ENCODE measurements around the gene SUGCT. TPM values are rescaled to one million over a fixed set of nuclear protein-coding genes. Genes with fewer than 3 reads are reported as not detected.

SUGCT gene
- total and polyA plus RNA-seq, 2 of the 13 experiments (the other 11 are each of a cell fraction or from before 2014, with no cell fraction given), result 10.1 to 22.2 TPM

DNA sequence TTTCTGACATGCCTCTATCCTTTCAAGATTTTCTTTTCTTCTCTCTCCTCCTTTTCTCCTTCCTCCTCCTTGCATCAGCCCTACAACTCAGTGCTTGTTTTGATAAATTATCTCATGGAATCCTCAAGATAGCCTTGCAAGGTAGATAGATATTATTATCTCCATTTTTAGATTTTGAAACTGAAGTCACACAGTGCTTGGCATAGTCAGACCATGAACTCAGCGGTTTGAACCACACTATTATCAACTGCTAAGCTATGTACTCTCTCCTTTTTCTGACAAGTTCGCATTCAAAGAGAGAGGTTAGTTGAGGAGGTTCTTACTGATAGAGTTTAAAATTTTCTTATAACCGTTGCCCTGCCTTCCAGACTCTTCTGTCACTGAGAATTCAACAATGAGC is 79.1 kb downstream of the SUGCT start:
- Histone ChIP-seq H3K79me2 (ENCODE audit: insufficient read depth, low read length) (no peaks in the 10 kb centered on the region), H3K36me3 (replicated peaks in 1 of 2; ENCODE audit: control insufficient read depth in 1 of 2, insufficient read depth in 2 of 2, low read length in 2 of 2) (no peaks in the 10 kb centered on the region; a peak in 1 of 5 replicates), H3K4me2 (ENCODE audit: low read depth, low read length) (no peak overlapping the region), H3K4me3 (replicated peaks in 1 of 3; ENCODE audit: insufficient read depth in 1 of 3, low read depth in 2 of 3, low read length in 3 of 3) (no peak overlapping the region), H2AFZ (ENCODE audit: low read length) (no peak overlapping the region), H4K20me1 (ENCODE audit: insufficient read depth, low read length) (no peaks in the 10 kb centered on the region), H3K9me3 (ENCODE audit: low read length) (no peaks in the 10 kb centered on the region), H3K4me1 (ENCODE audit: insufficient read depth, low read length) (no peaks in the 10 kb centered on the region), H3K27me3 (ENCODE audit: control insufficient read depth in 1 of 2, insufficient read depth in 2 of 2, low read length in 2 of 2) (no peaks in the 10 kb centered on the region), H3K27ac (ENCODE audit: extremely low read length, insufficient read depth, low read length) (no peak overlapping the region), H3K9ac (ENCODE audit: insufficient read depth, low read depth, low read length) (no peak overlapping the region)
- in situ Hi-C loops (cut with HindIII; ENCODE audit: extremely low pct_ligation_motif_present, low pct_unique_long_range_greater_than_20kb), result no loop called here
- WGBS (ENCODE audit: low lambda C conversion rate), result 95% methylated on average over 3 of the region's 3 CpGs
- ATAC-seq (no peak), FAIRE-seq (no peak), DNase-seq (ENCODE audit: low spot score) (no peak)
- intact Hi-C loops (cut with micrococcal nuclease; ENCODE audit: unreplicated experiment), result no loop called here
- BruUV-seq (replicated peaks), result no TSS peak
- ChIA-PET POLR2A (no interaction called here), CTCF (ENCODE audit: low intra/inter-chr PET ratio, low total read pairs) (no interaction called here)
- TF ChIP-seq KLF13 (CRISPR knock-in tag; IDR thresholded peaks at IDR 0.05) (no peak), FOXO1 (CRISPR knock-in tag; IDR thresholded peaks at IDR 0.05) (no peak), CENPT (CRISPR knock-in tag; IDR thresholded peaks at IDR 0.05; ENCODE audit: low read depth) (no peak), KDM5B (CRISPR knock-in tag; IDR thresholded peaks at IDR 0.05; ENCODE audit: borderline replicate concordance) (no peak), ZNF12 (CRISPR knock-in tag; IDR thresholded peaks at IDR 0.05) (no peak), CCDC6 (CRISPR knock-in tag; IDR thresholded peaks at IDR 0.05) (no peak), PITX1 (CRISPR knock-in tag; IDR thresholded peaks at IDR 0.05) (no peak), CEBPB (IDR thresholded peaks at IDR 0.05; ENCODE audit: borderline replicate concordance, low read depth, low read length) (no peak), ZNF160 (CRISPR knock-in tag; IDR thresholded peaks at IDR 0.05) (no peak), ZNF205 (CRISPR knock-in tag; IDR thresholded peaks at IDR 0.05) (no peak), PTBP1 (IDR thresholded peaks at IDR 0.05; ENCODE audit: low read depth, low read length, poor library complexity, severe bottlenecking) (no peak)
- TF ChIP-seq, protein P1, sequence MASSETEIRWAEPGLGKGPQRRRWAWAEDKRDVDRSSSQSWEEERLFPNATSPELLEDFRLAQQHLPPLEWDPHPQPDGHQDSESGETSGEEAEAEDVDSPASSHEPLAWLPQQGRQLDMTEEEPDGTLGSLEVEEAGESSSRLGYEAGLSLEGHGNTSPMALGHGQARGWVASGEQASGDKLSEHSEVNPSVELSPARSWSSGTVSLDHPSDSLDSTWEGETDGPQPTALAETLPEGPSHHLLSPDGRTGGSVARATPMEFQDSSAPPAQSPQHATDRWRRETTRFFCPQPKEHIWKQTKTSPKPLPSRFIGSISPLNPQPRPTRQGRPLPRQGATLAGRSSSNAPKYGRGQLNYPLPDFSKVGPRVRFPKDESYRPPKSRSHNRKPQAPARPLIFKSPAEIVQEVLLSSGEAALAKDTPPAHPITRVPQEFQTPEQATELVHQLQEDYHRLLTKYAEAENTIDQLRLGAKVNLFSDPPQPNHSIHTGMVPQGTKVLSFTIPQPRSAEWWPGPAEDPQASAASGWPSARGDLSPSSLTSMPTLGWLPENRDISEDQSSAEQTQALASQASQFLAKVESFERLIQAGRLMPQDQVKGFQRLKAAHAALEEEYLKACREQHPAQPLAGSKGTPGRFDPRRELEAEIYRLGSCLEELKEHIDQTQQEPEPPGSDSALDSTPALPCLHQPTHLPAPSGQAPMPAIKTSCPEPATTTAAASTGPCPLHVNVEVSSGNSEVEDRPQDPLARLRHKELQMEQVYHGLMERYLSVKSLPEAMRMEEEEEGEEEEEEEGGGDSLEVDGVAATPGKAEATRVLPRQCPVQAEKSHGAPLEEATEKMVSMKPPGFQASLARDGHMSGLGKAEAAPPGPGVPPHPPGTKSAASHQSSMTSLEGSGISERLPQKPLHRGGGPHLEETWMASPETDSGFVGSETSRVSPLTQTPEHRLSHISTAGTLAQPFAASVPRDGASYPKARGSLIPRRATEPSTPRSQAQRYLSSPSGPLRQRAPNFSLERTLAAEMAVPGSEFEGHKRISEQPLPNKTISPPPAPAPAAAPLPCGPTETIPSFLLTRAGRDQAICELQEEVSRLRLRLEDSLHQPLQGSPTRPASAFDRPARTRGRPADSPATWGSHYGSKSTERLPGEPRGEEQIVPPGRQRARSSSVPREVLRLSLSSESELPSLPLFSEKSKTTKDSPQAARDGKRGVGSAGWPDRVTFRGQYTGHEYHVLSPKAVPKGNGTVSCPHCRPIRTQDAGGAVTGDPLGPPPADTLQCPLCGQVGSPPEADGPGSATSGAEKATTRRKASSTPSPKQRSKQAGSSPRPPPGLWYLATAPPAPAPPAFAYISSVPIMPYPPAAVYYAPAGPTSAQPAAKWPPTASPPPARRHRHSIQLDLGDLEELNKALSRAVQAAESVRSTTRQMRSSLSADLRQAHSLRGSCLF (CRISPR knock-in tag; IDR thresholded peaks at IDR 0.05; ENCODE audit: borderline replicate concordance), result no peak
- TF ChIP-seq, protein P2, sequence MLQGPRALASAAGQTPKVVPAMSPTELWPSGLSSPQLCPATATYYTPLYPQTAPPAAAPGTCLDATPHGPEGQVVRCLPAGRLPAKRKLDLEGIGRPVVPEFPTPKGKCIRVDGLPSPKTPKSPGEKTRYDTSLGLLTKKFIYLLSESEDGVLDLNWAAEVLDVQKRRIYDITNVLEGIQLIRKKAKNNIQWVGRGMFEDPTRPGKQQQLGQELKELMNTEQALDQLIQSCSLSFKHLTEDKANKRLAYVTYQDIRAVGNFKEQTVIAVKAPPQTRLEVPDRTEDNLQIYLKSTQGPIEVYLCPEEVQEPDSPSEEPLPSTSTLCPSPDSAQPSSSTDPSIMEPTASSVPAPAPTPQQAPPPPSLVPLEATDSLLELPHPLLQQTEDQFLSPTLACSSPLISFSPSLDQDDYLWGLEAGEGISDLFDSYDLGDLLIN (CRISPR knock-in tag; IDR thresholded peaks at IDR 0.05; ENCODE audit: borderline replicate concordance), result no peak
- TF ChIP-seq, protein P3, sequence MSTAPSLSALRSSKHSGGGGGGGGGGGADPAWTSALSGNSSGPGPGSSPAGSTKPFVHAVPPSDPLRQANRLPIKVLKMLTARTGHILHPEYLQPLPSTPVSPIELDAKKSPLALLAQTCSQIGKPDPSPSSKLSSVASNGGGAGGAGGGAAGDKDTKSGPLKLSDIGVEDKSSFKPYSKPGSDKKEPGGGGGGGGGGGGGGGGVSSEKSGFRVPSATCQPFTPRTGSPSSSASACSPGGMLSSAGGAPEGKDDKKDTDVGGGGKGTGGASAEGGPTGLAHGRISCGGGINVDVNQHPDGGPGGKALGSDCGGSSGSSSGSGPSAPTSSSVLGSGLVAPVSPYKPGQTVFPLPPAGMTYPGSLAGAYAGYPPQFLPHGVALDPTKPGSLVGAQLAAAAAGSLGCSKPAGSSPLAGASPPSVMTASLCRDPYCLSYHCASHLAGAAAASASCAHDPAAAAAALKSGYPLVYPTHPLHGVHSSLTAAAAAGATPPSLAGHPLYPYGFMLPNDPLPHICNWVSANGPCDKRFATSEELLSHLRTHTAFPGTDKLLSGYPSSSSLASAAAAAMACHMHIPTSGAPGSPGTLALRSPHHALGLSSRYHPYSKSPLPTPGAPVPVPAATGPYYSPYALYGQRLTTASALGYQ (CRISPR knock-in tag; IDR thresholded peaks at IDR 0.05), result no peak
- TF ChIP-seq, protein P4, sequence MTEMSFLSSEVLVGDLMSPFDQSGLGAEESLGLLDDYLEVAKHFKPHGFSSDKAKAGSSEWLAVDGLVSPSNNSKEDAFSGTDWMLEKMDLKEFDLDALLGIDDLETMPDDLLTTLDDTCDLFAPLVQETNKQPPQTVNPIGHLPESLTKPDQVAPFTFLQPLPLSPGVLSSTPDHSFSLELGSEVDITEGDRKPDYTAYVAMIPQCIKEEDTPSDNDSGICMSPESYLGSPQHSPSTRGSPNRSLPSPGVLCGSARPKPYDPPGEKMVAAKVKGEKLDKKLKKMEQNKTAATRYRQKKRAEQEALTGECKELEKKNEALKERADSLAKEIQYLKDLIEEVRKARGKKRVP (CRISPR knock-in tag; IDR thresholded peaks at IDR 0.05), result no peak
